HepG2 (cell line): ENCODE results near the gene SPIRE1. TPM values are rescaled to one million over a fixed set of nuclear protein-coding genes. Genes with fewer than 3 reads are reported as not detected.

Experiments
- AGO2 ChIP-seq: fragments of 200-400 bp; formaldehyde crosslinking; optimal IDR thresholded peaks from 2 replicates; pipeline ENCODE3; 2017; ENCODE audit warnings: mild to moderate bottlenecking, low read depth, low read length, moderate library complexity
- GMEB2 ChIP-seq: IDR thresholded peaks from 2 replicates; pipeline ENCODE4 v1.6.1; 2016; ENCODE audit warnings: missing biosample characterization, missing genetic modification reagents, low read depth
- HMGA1 ChIP-seq: sonication (generic); formaldehyde crosslinking; conservative IDR thresholded peaks from 2 replicates; pipeline ENCODE4 v1.4.0; 2020; ENCODE audit warnings: missing genetic modification reagents
- IKZF4 ChIP-seq: sonication (generic); formaldehyde crosslinking; IDR thresholded peaks from 2 replicates; pipeline ENCODE4 v1.5.1; 2020; ENCODE audit warnings: borderline replicate concordance, mild to moderate bottlenecking, low read depth, missing genetic modification reagents; ENCODE audit errors: not compliant biosample characterization
- KDM5A ChIP-seq: fragments of 200-600 bp; sonication (generic); IDR thresholded peaks from 2 replicates; pipeline ENCODE4 v1.7.0; 2018; ENCODE audit warnings: antibody characterized with exemption, mild to moderate bottlenecking, low read length, borderline replicate concordance
- KDM5B ChIP-seq: sonication (generic); formaldehyde crosslinking; IDR thresholded peaks from 2 replicates; pipeline ENCODE4 v1.4.0; 2020; ENCODE audit warnings: missing genetic modification reagents, mild to moderate bottlenecking, borderline replicate concordance
- KIAA2018 ChIP-seq: sonication (generic); formaldehyde crosslinking; IDR thresholded peaks from 2 replicates; pipeline ENCODE4 v1.5.0; 2020; ENCODE audit warnings: mild to moderate bottlenecking, missing genetic modification reagents, borderline replicate concordance
- PAWR ChIP-seq: sonication (generic); formaldehyde crosslinking; IDR thresholded peaks from 2 replicates; pipeline ENCODE4 v1.4.0; 2020; ENCODE audit warnings: missing genetic modification reagents, mild to moderate bottlenecking, borderline replicate concordance
- SALL2 ChIP-seq: sonication (generic); formaldehyde crosslinking; IDR thresholded peaks from 2 replicates; pipeline ENCODE4 v1.8.1; 2023; ENCODE audit warnings: mild to moderate bottlenecking, missing genetic modification reagents, inconsistent platforms
- THRA ChIP-seq: sonication (generic); formaldehyde crosslinking; IDR thresholded peaks from 2 replicates; pipeline ENCODE4 v1.4.0; 2020; ENCODE audit warnings: missing genetic modification reagents, borderline replicate concordance
- TRIM24 ChIP-seq: sonication (generic); formaldehyde crosslinking; IDR thresholded peaks from 2 replicates; pipeline ENCODE4 v1.8.0; 2022; ENCODE audit warnings: mild to moderate bottlenecking, missing genetic modification reagents
- ZBTB26 ChIP-seq: IDR thresholded peaks from 2 replicates; pipeline ENCODE4 v1.6.1; 2016; ENCODE audit warnings: missing compliant biosample characterization, missing genetic modification reagents, borderline replicate concordance
- ZFP36 ChIP-seq: fragments of 150-350 bp; IDR thresholded peaks from 2 replicates; pipeline ENCODE4 v1.6.1; 2018; ENCODE audit warnings: borderline replicate concordance, low read length, low read depth; ENCODE audit not compliant: partially characterized antibody
- ZNF780A ChIP-seq: sonication (generic); formaldehyde crosslinking; IDR thresholded peaks from 2 replicates; pipeline ENCODE4 v1.8.0; 2022; ENCODE audit warnings: mild to moderate bottlenecking, missing genetic modification reagents, moderate library complexity
- ZNF883 ChIP-seq: sonication (generic); formaldehyde crosslinking; IDR thresholded peaks from 2 replicates; pipeline ENCODE4 v1.5.1; 2020; ENCODE audit warnings: mild to moderate bottlenecking, missing genetic modification reagents; ENCODE audit errors: not compliant biosample characterization
- ZSCAN30 ChIP-seq: sonication (generic); formaldehyde crosslinking; IDR thresholded peaks from 2 replicates; pipeline ENCODE4 v1.5.0; 2020; ENCODE audit warnings: mild to moderate bottlenecking, missing genetic modification reagents
- polyA plus RNA-seq, 8 experiments: library from polyadenylated mRNA; depleted of rRNA in 3 of 8; stranded (reverse) in 7 of 8; unstranded in 1 of 8; fragments of >200 nt; fragmentation: Illumina TruSeq in 4 of 8; extraction: Trizol in 4 of 8; gene quantifications; 2 replicates each; pipeline versions ENCODE4 v1.2.1 to v1.2.3, GENCODE V29; 2011 to 2016; ENCODE audit warnings: low read depth in 4 of 8, missing spikeins in 1 of 8, mixed read lengths in 1 of 8; ENCODE audit not compliant: insufficient read depth in 1 of 8
- total RNA-seq, 5 experiments: library from RNA; depleted of rRNA; stranded (reverse); fragments of >200 nt; fragmentation: Illumina TruSeq; extraction: Trizol; gene quantifications; 2 replicates each; pipeline ENCODE4 v1.2.3, GENCODE V29; 2016; ENCODE audit warnings: low read depth in 1 of 5

Gene SPIRE1
- total and polyA plus RNA-seq, 2 of the 13 experiments (the other 11 are each of a cell fraction or from before 2014, with no cell fraction given): 9.9 to 21.3 TPM

- TF ChIP-seq KIAA2018 (CRISPR knock-in tag) (no peak), TRIM24 (CRISPR knock-in tag) (no peak), HMGA1 (no peak), ZNF883 (CRISPR knock-in tag) (peak; percentile 60), AGO2 (peak; percentile 53), KDM5A (no peak), PAWR (CRISPR knock-in tag) (no peak), IKZF4 (CRISPR knock-in tag) (no peak), SALL2 (CRISPR knock-in tag) (peak; percentile 63), GMEB2 (CRISPR knock-in tag) (no peak), ZNF780A (CRISPR knock-in tag) (no peak), ZBTB26 (CRISPR knock-in tag) (peak; percentile 60; the same call in 1 of the 2 replicates), KDM5B (peak; percentile 75; the same call in 1 of the 2 replicates), THRA (CRISPR knock-in tag) (0 out of 2 replicates have a peak, but pooled peaks have one; percentile 1), ZFP36 (no peak), ZSCAN30 (CRISPR knock-in tag) (no peak)
Observed at GRCh38 chr18:12656938-12657683, 796 bp downstream of the SPIRE1 start (continued).
